Central memory CD8-positive, alpha-beta T cell (primary cell): ENCODE data around the gene METTL1.

ENCODE experiments used
- ATAC-seq: fragments of 150-1000 bp; cut with Tn5 transposase; replicated peaks from 2 replicates; pipeline ENCODE4 v1.10.0; 2022; ENCODE audit warnings: mild to moderate bottlenecking, moderate FRiP score, moderate number of reproducible peaks; ENCODE audit not compliant: poor library complexity, severe bottlenecking; ENCODE audit errors: extremely low read depth
- DNase-seq, 2 donors: peaks; one replicate each; pipeline ENCODE4 v3.0.0; 2021; ENCODE audit warnings: low spot score in 2 of 2
- H3K27ac Mint-ChIP-seq: one replicate; pipeline ENCODE4 v1.8.0; 2022; ENCODE audit warnings: low read depth, mild to moderate bottlenecking, moderate library complexity, mixed read lengths
- H3K27me3 Mint-ChIP-seq: one replicate; pipeline ENCODE4 v1.8.0; 2022; ENCODE audit warnings: mixed read lengths
- H3K36me3 Mint-ChIP-seq: one replicate; pipeline ENCODE4 v1.8.0; 2022; ENCODE audit warnings: mild to moderate bottlenecking, moderate library complexity, mixed read lengths; ENCODE audit not compliant: insufficient read depth
- H3K4me1 Mint-ChIP-seq: one replicate; pipeline ENCODE4 v1.8.0; 2022; ENCODE audit warnings: mixed read lengths
- H3K4me3 Mint-ChIP-seq: one replicate; pipeline ENCODE4 v1.8.0; 2022; ENCODE audit warnings: mild to moderate bottlenecking, moderate library complexity, mixed read lengths
- H3K9me3 Mint-ChIP-seq: one replicate; pipeline ENCODE4 v1.8.0; 2022; ENCODE audit warnings: mixed read lengths

METTL1 gene

DNA sequence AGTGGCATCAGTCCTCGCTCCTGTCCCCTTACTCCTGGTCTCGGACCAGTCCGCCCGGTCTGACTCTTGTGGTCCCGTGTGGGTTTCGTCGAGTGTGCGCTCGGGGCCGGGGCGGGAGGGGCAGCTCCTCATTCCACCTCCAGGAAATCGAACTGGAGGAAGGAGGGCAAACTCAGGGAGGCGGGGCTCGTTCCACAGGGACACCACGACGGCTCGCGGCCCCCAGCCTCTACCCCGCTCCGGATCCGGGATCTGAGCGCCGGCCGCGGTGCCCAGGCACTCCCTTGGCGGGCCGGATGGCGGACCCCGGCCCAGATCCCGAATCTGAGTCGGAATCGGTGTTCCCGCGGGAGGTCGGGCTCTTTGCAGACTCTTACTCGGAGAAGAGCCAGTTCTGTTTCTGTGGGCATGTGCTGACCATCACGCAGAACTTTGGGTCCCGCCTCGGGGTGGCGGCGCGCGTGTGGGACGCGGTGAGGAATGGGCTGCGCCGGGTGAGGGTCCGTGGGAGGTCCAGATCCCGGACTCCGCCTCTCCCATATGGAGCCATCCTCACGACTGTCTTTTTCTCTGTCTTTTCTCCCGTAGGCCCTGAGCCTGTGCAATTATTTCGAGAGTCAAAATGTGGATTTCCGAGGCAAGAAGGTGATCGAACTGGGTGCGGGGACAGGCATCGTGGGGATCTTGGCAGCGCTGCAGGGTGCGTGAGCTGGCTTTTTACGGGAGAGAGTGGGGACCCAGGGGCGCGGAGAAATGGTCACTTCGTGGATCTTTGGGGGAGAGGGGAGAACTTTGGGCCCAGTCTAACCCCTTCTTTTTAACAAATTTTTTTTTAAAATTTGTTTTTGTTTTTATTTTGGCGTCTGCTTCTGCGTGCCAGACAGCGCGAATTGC, 771 bp upstream of the METTL1 start, which contains the start of gene EEF1AKMT3:
TSS of gene EEF1AKMT3 (plus strand) at position 186 of the 894 bp plus-strand sequence. CDS start at position 297, 111 bp downstream.
- ATAC-seq: peak; percentile 24
- no peaks in the 10 kb centered on the region for H3K27me3 Mint-ChIP-seq
- no peak for DNase-seq

DNA sequence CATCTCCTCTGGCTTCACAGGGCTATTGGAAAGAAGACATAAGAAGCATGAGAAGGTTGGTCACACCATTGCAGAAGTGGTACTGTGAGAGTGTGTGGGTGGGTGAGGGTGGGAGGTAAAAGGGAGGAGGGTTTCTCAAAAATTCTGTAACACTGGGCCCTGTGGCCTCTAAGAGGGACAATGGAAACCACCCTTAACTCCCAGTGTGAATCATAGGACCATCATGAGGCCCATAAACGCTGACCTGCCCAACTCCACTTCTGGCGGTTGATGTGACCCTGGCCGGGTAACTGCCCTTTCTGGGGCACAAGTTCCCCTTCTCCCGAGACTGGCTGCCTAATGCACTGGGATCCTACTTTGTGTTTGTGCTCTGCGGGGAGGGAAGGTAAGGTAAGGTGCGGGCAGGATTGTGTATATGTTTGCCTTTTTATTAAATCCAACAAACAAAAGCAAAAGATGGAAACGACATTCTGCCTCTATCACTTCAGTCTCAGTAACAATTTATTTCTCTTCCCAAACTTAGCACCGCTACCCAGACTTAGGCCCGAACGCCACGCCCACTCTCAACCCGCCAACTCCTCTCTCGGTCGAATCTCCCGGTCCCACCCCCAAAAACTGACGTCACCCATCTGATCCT, 551 bp downstream of the METTL1 start:
- peaks cover 20% of the 10 kb centered on the region for H3K4me1 Mint-ChIP-seq
- H3K9me3 Mint-ChIP-seq: no peaks in the 10 kb centered on the region
- H3K4me3 Mint-ChIP-seq: peak overlapping the region; percentile 98
- H3K36me3 Mint-ChIP-seq: peaks cover 10% of the 10 kb centered on the region
- peak in 1 of 2 donors; percentile 70 for DNase-seq
- ATAC-seq: peak; percentile 62
- peak overlapping the region; percentile 97 for H3K27ac Mint-ChIP-seq
- H3K27me3 Mint-ChIP-seq: peaks cover 10% of the 10 kb centered on the region

More for the DNA sequence above, 771 bp upstream of the METTL1 start, which contains the start of gene EEF1AKMT3:
- Mint-ChIP-seq H3K27ac (peak within 1 kb of the TSS; percentile 97), H3K4me3 (peak within 1 kb of the TSS; percentile 98), H3K9me3 (no peaks in the 10 kb centered on the region), H3K4me1 (peaks cover 14% of the 10 kb centered on the region), H3K36me3 (peaks cover 10% of the 10 kb centered on the region)

DNA sequence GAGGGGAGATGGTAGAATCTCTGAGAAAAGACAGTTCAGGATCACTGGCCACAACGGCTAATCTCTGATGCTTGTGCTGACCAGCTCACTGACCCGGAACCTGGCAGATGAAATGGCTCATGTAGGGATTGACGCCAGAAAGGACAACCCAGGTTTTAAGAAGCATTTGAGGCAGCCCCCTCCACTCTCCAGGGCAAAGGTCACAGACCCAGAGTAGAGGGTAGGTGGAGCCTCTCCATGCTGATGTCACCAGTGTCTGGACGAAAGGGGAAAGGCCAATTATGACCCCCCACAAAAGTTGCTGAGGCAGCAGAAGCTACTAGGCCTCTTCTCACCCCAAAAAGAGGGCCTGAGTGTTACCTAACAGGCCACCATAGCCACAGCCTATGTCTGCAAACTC, 1.2 kb downstream of the METTL1 start:
- peak overlapping the region; percentile 98 for H3K4me3 Mint-ChIP-seq
- ATAC-seq: no peak
- no peak overlapping the region for H3K27ac Mint-ChIP-seq
- H3K36me3 Mint-ChIP-seq: peaks cover 10% of the 10 kb centered on the region
- peaks cover 13% of the 10 kb centered on the region for H3K27me3 Mint-ChIP-seq
- H3K4me1 Mint-ChIP-seq: peaks cover 23% of the 10 kb centered on the region
- no peaks in the 10 kb centered on the region for H3K9me3 Mint-ChIP-seq
- no peak for DNase-seq

GRCh38 chr12:57769594-57769993, 2.3 kb downstream of the METTL1 start:
- no peak for ATAC-seq
- Mint-ChIP-seq H3K36me3 (peaks cover 12% of the 10 kb centered on the region), H3K4me3 (no peak overlapping the region), H3K27ac (no peak overlapping the region), H3K27me3 (peaks cover 25% of the 10 kb centered on the region), H3K4me1 (peaks cover 31% of the 10 kb centered on the region), H3K9me3 (no peaks in the 10 kb centered on the region)
- DNase-seq: no peak

- Mint-ChIP-seq H3K4me1 (peaks cover 33% of the 10 kb centered on the region), H3K27me3 (peaks cover 39% of the 10 kb centered on the region), H3K36me3 (peaks cover 12% of the 10 kb centered on the region), H3K4me3 (no peak overlapping the region), H3K27ac (no peak overlapping the region), H3K9me3 (no peaks in the 10 kb centered on the region)
- no peak for DNase-seq
- ATAC-seq: no peak
Observed at GRCh38 chr12:57767876-57768275, 4.0 kb downstream of the METTL1 start.

DNA sequence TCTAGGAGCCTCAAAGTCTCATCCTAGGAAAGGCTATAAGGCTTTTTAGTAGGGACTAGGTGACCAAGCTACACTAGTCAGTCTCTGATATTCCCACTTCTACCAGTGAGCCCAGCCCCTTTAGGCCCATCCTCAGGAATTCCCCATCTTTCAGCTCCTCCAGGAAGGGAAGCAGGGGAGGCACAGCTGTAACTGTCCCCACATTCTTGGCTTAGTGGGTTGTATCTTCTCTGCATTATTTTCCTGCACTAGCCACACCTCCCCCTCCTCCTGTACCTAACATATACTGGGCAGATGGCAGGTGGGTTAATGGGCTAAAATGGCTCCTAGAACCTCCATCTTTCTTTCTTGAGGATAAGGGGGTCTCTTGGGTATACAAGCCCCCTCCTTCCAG, 4.6 kb downstream of the METTL1 start:
- ATAC-seq (no peak), DNase-seq (no peak)
- Mint-ChIP-seq H3K36me3 (peaks cover 12% of the 10 kb centered on the region), H3K9me3 (no peaks in the 10 kb centered on the region), H3K4me1 (peaks cover 31% of the 10 kb centered on the region), H3K27ac (no peak overlapping the region), H3K27me3 (peaks cover 39% of the 10 kb centered on the region), H3K4me3 (no peak overlapping the region)

DNA sequence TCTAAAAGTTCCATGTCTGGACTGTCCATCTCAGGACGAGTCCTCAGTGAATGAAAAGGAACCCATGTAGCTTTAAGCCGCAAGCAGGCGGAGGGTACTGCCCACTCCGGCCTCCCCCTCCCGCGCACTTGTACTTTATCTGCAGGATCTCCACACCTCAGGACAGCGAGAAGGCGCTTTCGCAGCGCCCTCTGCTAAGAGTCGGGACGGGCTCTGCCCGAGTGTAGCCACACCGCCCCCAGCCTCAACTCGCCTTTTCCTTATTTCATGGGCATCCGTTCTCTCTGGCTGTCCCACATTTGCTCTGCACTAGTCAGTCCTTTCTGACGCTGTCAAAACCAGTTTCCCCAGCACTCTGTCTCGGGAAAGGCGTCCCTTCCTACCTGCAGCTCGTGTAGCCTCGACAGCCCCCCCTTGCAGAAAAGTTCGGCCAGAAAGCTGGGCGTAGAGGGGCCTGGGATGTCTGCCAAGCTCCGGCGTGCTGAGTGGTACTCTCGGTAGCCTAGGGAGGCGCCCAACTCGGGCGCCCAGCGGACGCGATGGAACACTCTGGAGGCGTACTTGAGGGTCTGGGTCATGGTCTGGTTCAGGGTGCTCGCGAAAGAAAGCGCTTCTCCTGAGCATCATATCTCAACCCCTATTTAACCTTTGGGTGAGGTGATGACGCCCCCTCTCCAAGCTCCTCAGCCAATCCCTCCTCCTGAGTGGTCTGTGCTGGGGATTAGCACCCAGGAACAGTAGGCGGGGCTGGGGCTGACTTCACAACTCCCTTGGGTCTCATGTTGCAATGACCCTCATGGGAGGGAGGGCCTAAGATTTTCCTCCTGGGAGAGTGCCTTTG, 5.2 kb downstream of the METTL1 start, which contains the start of gene CYP27B1:
TSS of gene CYP27B1 (minus strand) at position 615 of the 841 bp plus-strand sequence. CDS start at position 578, 37 bp downstream.
- peaks cover 27% of the 10 kb centered on the region for H3K4me1 Mint-ChIP-seq
- peak within 1 kb of the TSS; percentile 83 for H3K4me3 Mint-ChIP-seq
- H3K36me3 Mint-ChIP-seq: peaks cover 8% of the 10 kb centered on the region
- no peak within 1 kb of the TSS for H3K27ac Mint-ChIP-seq
- no peak for DNase-seq
- no peaks in the 10 kb centered on the region for H3K9me3 Mint-ChIP-seq
- peaks cover 39% of the 10 kb centered on the region for H3K27me3 Mint-ChIP-seq
- no peak for ATAC-seq

GRCh38 chr12:57765698-57766463, 6.0 kb downstream of the METTL1 start:
- Mint-ChIP-seq H3K9me3 (no peaks in the 10 kb centered on the region), H3K27me3 (peaks cover 39% of the 10 kb centered on the region), H3K4me3 (peak overlapping the region; percentile 83), H3K36me3 (peaks cover 8% of the 10 kb centered on the region), H3K27ac (no peak overlapping the region), H3K4me1 (peaks cover 22% of the 10 kb centered on the region)
- peak; percentile 16 for ATAC-seq
- no peak for DNase-seq

GRCh38 chr12:57765003-57765697, 6.8 kb downstream of the METTL1 start:
- Mint-ChIP-seq H3K27ac (no peak overlapping the region), H3K4me1 (peaks cover 22% of the 10 kb centered on the region), H3K4me3 (peak overlapping the region; percentile 83), H3K36me3 (peaks cover 6% of the 10 kb centered on the region), H3K9me3 (no peaks in the 10 kb centered on the region), H3K27me3 (peaks cover 39% of the 10 kb centered on the region)
- no peak for DNase-seq
- ATAC-seq: peak; percentile 69

- DNase-seq (no peak), ATAC-seq (no peak)
- no peak overlapping the region for H3K27ac Mint-ChIP-seq
- H3K4me1 Mint-ChIP-seq: peaks cover 26% of the 10 kb centered on the region
- peak overlapping the region; percentile 83 for H3K4me3 Mint-ChIP-seq
- peaks cover 6% of the 10 kb centered on the region for H3K36me3 Mint-ChIP-seq
- H3K27me3 Mint-ChIP-seq: peaks cover 39% of the 10 kb centered on the region
- no peaks in the 10 kb centered on the region for H3K9me3 Mint-ChIP-seq
Observed at GRCh38 chr12:57764662-57765002, 7.3 kb downstream of the METTL1 start.

DNA sequence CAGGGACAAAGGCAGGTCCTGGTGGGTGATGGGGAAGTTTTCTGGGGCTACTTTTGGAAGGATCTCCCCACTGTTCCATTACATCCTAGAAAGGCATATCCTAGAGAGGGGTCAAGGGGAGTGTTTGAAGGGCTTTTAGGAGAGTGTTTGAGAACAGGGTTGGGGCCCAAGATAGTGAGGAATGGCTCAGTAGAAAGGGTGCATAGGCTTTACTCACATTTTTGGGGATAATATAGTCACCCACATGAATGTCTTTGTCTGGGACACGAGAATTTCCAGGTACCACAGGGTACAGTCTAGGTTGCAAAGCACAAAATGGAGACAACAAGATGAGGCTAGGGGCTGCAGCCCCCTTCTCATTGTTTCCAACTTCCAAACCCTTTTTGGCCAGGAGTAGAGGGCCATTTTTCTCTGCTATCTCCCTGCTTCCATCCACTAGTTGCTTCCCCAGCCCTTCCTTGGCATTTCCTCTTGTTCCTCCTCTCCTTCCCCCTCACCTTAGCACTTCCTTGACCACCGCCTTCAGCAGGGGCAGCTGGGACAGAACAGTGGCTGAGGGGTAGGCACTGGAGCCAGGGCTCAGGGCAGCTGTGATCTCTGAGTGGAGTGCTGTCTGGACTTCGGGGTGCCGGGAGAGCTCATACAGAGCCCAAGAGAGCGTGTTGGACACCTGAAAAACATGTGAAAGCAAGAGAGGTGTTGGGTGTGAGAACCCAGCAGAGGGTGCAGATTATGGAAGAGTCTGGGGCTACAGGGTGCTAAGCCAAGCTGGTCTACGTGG, 7.8 kb downstream of the METTL1 start:
- peaks cover 31% of the 10 kb centered on the region for H3K4me1 Mint-ChIP-seq
- peaks cover 39% of the 10 kb centered on the region for H3K27me3 Mint-ChIP-seq
- ATAC-seq: no peak
- peak overlapping the region; percentile 83 for H3K4me3 Mint-ChIP-seq
- no peak for DNase-seq
- H3K27ac Mint-ChIP-seq: no peak overlapping the region
- no peaks in the 10 kb centered on the region for H3K9me3 Mint-ChIP-seq
- peaks cover 5% of the 10 kb centered on the region for H3K36me3 Mint-ChIP-seq
